Adrenal gland (tissue), 12 donors: Measurements from ENCODE around the gene ISM1. TPM values are rescaled to one million over a fixed set of nuclear protein-coding genes. Genes with fewer than 3 reads are reported as not detected.

Experiments
- DNase-seq, 7 donors: peaks; one replicate each; pipeline ENCODE4 v3.0.0-alpha.2; 2019 to 2020
- H3K27ac ChIP-seq, 5 donors: fragments of 200-600 bp; sonication (generic) in 4 of 5; 1 replicate in 3 of 5; 2 replicates in 2 of 5; pipeline versions ENCODE4 v1.5.1 to v1.8.0; 2016 to 2020; ENCODE audit warnings: mild to moderate bottlenecking in 1 of 5
- H3K27me3 ChIP-seq: fragments of 200-600 bp; 2 replicates; pipeline ENCODE4 v1.8.0; 2021
- H3K36me3 ChIP-seq, 2 donors: fragments of 200-600 bp; replicated peaks in 1 of 2; 1 replicate in 1 of 2; 2 replicates in 1 of 2; pipeline versions ENCODE4 v1.5.1 to v1.8.0; 2018 to 2022
- H3K4me1 ChIP-seq, 2 donors: fragments of 200-600 bp; replicated peaks in 1 of 2; 1 replicate in 1 of 2; 2 replicates in 1 of 2; pipeline versions ENCODE4 v1.5.1 to v1.8.0; 2018 to 2021
- H3K4me3 ChIP-seq, 4 donors: fragments of 200-600 bp; sonication (generic) in 3 of 4; one replicate each; pipeline ENCODE4 v1.5.1; 2016 to 2018
- H3K9me3 ChIP-seq, 3 donors: fragments of 200-600 bp; sonication (generic) in 1 of 3; replicated peaks in 1 of 3; 1 replicate in 2 of 3; 2 replicates in 1 of 3; pipeline versions ENCODE4 v1.5.1 to v1.8.0; 2016 to 2021
- POLR2A ChIP-seq, 2 donors: fragments of 450-650 bp; IDR thresholded peaks; one replicate each; pipeline ENCODE4 v1.6.1; 2017; ENCODE audit warnings: antibody characterized with exemption in 2 of 2, mild to moderate bottlenecking in 2 of 2, moderate library complexity in 1 of 2
- WGBS, 4 donors: extraction: QIAGEN DNeasy Blood & Tissue Kit in 2 of 4; methylation state at CpG; one replicate each; pipeline versions ENCODE4 v1.1.5 to v1.1.7; 2013 to 2017; 5-methylcytosine and 5-hydroxymethylcytosine counted together
- intact Hi-C, 2 donors: fragments of 100-400 bp; cut with DNase I; formaldehyde crosslinking; loops; one replicate each; pipeline versions ENCODE4 v1.14.1 to v1.15.0; 2022 to 2023
- polyA plus RNA-seq, 3 donors: library from polyadenylated mRNA; stranded (reverse); fragments of 200-250 nt in 2 of 3; fragments of 350-450 nt in 1 of 3; fragmentation: Illumina TruSeq in 1 of 3; extraction: RNeasy Lipid Tissue Mini Kit (QIAGEN cat#74804) in 1 of 3; gene quantifications; one replicate each; pipeline ENCODE4 v1.2.3, GENCODE V29; 2013 to 2014
- total RNA-seq, 9 donors: library from RNA; depleted of rRNA in 4 of 9; stranded (reverse); fragments of >200 nt in 4 of 9; fragments of 120-200 nt in 1 of 9; fragmentation: NEBNext Ultra II Directional in 1 of 9; extraction: Animal tissue kit (Norgen Biotek cat#: 25700) in 1 of 9; gene quantifications; one replicate each; pipeline versions ENCODE4 v1.1.0 to v1.2.4, GENCODE V29; 2013 to 2023
- TF ChIP-seq, protein P1 (sequence below), 6 experiments: fragments of 450-650 bp in 4 of 6; fragments of 200-600 bp in 2 of 6; sonication (generic) in 1 of 6; IDR thresholded peaks; 1 replicate in 5 of 6; 2 replicates in 1 of 6; pipeline versions ENCODE4 v1.5.1 to v1.8.0; 2016 to 2021; ENCODE audit warnings: antibody characterized with exemption in 6 of 6, mild to moderate bottlenecking in 2 of 6, moderate library complexity in 1 of 6
- donor health status: healthy with polysubstance abuse.
- donor health status: Bipolar disorder and iron deficiency.
- donor health status: DM: yes; HTN: yes; CAD: no.
- donor health status: DM: no; HTN: no; CAD: no.
- donor health status: DM: no; HTN: no; CAD: no.
- donor health status: DM: yes; HTN: yes; CAD: no.

ISM1 gene
- total and polyA plus RNA-seq, 12 donors, result 0.17 to 4.4 (median 1.8) TPM

DNA sequence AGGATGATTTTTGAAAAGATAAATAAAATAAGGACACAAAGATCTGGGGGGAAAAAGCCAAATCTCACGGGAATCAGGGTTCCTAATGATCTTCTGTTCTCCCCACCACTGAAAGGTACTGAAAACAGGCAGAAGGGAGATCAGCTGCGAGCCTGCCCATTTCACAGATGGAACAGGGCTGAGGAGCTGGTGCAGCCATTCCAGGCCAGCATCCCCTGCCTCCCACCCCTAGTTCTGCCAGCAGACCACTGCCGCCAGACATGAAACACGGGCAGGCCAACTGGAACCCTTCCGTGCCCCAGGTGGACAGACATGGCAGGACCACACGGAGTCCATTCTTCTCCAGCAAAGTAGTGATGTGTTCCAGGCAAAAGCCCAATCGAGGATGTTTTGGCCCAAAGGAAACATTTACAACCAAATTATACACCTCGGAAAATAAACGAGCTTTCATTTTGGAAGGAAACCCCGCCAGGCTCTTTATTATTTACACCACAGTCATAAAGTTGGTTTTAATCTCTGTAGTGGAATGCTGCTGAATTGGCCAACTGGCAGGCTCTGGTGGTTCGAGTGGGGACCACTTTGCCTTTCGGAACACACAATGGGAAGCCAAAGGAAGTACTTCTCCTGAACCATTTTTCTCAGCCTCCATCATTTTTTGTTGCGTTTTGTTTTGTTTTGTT is 28.2 kb downstream of the ISM1 start:
- Histone ChIP-seq H3K27ac (no peak overlapping the region), H3K9me3 (no peaks in the 10 kb centered on the region), H3K4me3 (no peak overlapping the region), H3K27me3 (no peaks in the 10 kb centered on the region), H3K4me1 (no peaks in the 10 kb centered on the region), H3K36me3 (no peaks in the 10 kb centered on the region)
- 75 to 86% (median 77%) methylated on average over 13 of the region's 13 CpGs for WGBS, 4 donors
- TF ChIP-seq POLR2A (IDR thresholded peaks at IDR 0.05), result no peak
- intact Hi-C loops, result no loop called here
- DNase-seq, result no peak

DNA sequence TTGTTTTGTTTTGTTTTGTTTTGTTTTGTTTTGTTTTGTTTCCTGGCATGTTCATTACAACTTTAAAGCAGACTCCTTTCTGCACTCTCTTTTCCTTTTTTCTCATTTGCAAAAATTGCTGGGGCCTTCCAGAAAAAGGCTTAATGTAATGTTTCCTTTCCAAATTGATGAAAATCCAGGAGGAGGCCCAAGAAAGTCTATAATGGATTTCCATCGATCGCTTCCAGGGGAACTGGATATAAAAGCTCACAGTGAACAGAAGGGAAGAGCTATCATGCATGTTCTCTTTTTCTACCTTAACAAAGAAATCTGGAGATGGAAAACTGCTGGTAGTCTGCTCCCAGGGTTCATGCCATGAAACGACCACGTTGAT is 28.7 kb downstream of the ISM1 start:
- H3K27ac ChIP-seq, result no peak overlapping the region
- intact Hi-C loops, result no loop called here
- H3K4me1 ChIP-seq, result no peaks in the 10 kb centered on the region
- TF ChIP-seq, protein P1, sequence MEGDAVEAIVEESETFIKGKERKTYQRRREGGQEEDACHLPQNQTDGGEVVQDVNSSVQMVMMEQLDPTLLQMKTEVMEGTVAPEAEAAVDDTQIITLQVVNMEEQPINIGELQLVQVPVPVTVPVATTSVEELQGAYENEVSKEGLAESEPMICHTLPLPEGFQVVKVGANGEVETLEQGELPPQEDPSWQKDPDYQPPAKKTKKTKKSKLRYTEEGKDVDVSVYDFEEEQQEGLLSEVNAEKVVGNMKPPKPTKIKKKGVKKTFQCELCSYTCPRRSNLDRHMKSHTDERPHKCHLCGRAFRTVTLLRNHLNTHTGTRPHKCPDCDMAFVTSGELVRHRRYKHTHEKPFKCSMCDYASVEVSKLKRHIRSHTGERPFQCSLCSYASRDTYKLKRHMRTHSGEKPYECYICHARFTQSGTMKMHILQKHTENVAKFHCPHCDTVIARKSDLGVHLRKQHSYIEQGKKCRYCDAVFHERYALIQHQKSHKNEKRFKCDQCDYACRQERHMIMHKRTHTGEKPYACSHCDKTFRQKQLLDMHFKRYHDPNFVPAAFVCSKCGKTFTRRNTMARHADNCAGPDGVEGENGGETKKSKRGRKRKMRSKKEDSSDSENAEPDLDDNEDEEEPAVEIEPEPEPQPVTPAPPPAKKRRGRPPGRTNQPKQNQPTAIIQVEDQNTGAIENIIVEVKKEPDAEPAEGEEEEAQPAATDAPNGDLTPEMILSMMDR (IDR thresholded peaks at IDR 0.05), result no peak
- no peak for TF ChIP-seq POLR2A (IDR thresholded peaks at IDR 0.05)
- 74 to 87% (median 78%) methylated on average over 4 of the region's 4 CpGs for WGBS, 4 donors
- no peaks in the 10 kb centered on the region for H3K9me3 ChIP-seq
- no peak overlapping the region for H3K4me3 ChIP-seq
- no peaks in the 10 kb centered on the region for H3K27me3 ChIP-seq
- DNase-seq, result no peak
- H3K36me3 ChIP-seq, result no peaks in the 10 kb centered on the region

DNA sequence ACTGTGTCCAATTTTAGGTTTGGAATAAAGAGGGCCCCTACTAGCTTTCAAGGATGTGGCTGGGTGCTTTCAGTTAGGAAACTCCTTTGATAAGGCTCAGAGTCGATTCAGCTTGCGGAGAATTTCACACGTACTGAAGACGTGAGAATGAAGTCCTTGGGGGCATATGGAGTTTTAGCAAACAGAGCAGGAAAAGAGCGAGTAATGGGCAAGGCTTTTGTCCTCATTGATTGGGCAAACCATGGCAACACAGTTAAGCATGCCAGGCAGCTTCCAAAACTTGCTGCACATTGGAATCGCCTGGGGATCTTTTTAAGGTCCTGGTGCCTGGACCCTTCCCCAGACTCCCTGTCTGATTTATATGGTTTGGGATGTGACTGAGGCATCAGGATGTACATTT is 29.2 kb downstream of the ISM1 start:
- no peak for DNase-seq
- Histone ChIP-seq H3K9me3 (no peaks in the 10 kb centered on the region), H3K4me1 (no peaks in the 10 kb centered on the region), H3K27ac (no peak overlapping the region), H3K4me3 (no peak overlapping the region), H3K27me3 (no peaks in the 10 kb centered on the region), H3K36me3 (no peaks in the 10 kb centered on the region)
- 78 to 88% (median 83%) methylated on average over 6 of the region's 6 CpGs for WGBS, 4 donors
- intact Hi-C loops, result no loop called here
- no peak for TF ChIP-seq POLR2A (IDR thresholded peaks at IDR 0.05)
- TF ChIP-seq, protein P1 (IDR thresholded peaks at IDR 0.05), result no peak

GRCh38 chr20:13251106-13251903 is 30.2 kb downstream of the ISM1 start:
- WGBS, 4 donors, result 83 to 89% (median 86%) methylated on average over 8 of the region's 8 CpGs
- H3K4me3 ChIP-seq, result no peak overlapping the region
- TF ChIP-seq, protein P1 (IDR thresholded peaks at IDR 0.05), result no peak
- no peak for TF ChIP-seq POLR2A (IDR thresholded peaks at IDR 0.05)
- no peaks in the 10 kb centered on the region for H3K4me1 ChIP-seq
- no peaks in the 10 kb centered on the region for H3K36me3 ChIP-seq
- H3K27ac ChIP-seq, result no peak overlapping the region
- no peak for DNase-seq
- intact Hi-C loops, result no loop called here
- H3K27me3 ChIP-seq, result no peaks in the 10 kb centered on the region
- H3K9me3 ChIP-seq, result no peaks in the 10 kb centered on the region
